Measurements from ENCODE around the gene ANKRD34A. TPM values are rescaled to one million over a fixed set of nuclear protein-coding genes. Genes with fewer than 3 reads are reported as not detected.
A peak's percentile ranks its signal among the peaks of the same experiment; 100 is the strongest.

The ANKRD34A gene
- total RNA-seq, 2 donors from 2014 or later, result 1.5 to 3.4 TPM

- peak; percentile 87 for DNase-seq (ENCODE audit: low spot score)
- Histone ChIP-seq H3K9me3 (no peaks in the 10 kb centered on the region), H3K27me3 (no peaks in the 10 kb centered on the region), H3K4me1 (peaks cover 0 to 55% of the 10 kb centered on the region in 2 donors), H3K36me3 (no peaks in the 10 kb centered on the region), H3K4me3 (peak overlapping the region in 1 of 2 donors; percentile 12), H3K27ac (peak overlapping the region; percentile 96 to 98)
- TF ChIP-seq CTCF (IDR thresholded peaks at IDR 0.05), result peak; percentile 78 to 88
Observed at GRCh38 chr1:145977486-145978470, 13.4 kb upstream of the ANKRD34A start.

GRCh38 chr1:145977016-145977415 lies 12.6 kb upstream of the ANKRD34A start:
- H3K27me3 ChIP-seq, result no peaks in the 10 kb centered on the region
- H3K9me3 ChIP-seq, result no peaks in the 10 kb centered on the region
- H3K4me3 ChIP-seq, result no peak overlapping the region
- DNase-seq (ENCODE audit: low spot score), result peak; percentile 54
- H3K27ac ChIP-seq, result peak overlapping the region; percentile 96 to 98
- no peaks in the 10 kb centered on the region for H3K36me3 ChIP-seq
- TF ChIP-seq CTCF (IDR thresholded peaks at IDR 0.05), result no peak
- peaks cover 0 to 47% of the 10 kb centered on the region in 2 donors for H3K4me1 ChIP-seq

GRCh38 chr1:145975216-145975615 lies 10.8 kb upstream of the ANKRD34A start:
- peak; percentile 4 for DNase-seq (ENCODE audit: low spot score)
- no peak overlapping the region for H3K27ac ChIP-seq
- H3K4me1 ChIP-seq, result peaks cover 0 to 29% of the 10 kb centered on the region in 2 donors
- no peak overlapping the region for H3K4me3 ChIP-seq
- TF ChIP-seq CTCF (IDR thresholded peaks at IDR 0.05), result no peak
- no peaks in the 10 kb centered on the region for H3K27me3 ChIP-seq
- no peaks in the 10 kb centered on the region for H3K9me3 ChIP-seq
- no peaks in the 10 kb centered on the region for H3K36me3 ChIP-seq

GRCh38 chr1:145974721-145975120 lies 10.3 kb upstream of the ANKRD34A start:
- Histone ChIP-seq H3K4me3 (no peak overlapping the region), H3K9me3 (no peaks in the 10 kb centered on the region), H3K27ac (no peak overlapping the region), H3K27me3 (no peaks in the 10 kb centered on the region), H3K4me1 (peaks cover 0 to 24% of the 10 kb centered on the region in 2 donors), H3K36me3 (no peaks in the 10 kb centered on the region)
- DNase-seq (ENCODE audit: low spot score), result no peak
- no peak for TF ChIP-seq CTCF (IDR thresholded peaks at IDR 0.05)

- no peak for TF ChIP-seq CTCF (IDR thresholded peaks at IDR 0.05)
- no peak for DNase-seq (ENCODE audit: low spot score)
- H3K9me3 ChIP-seq, result no peaks in the 10 kb centered on the region
- H3K4me3 ChIP-seq, result no peak overlapping the region
- no peaks in the 10 kb centered on the region for H3K27me3 ChIP-seq
- peaks cover 0 to 5% of the 10 kb centered on the region in 2 donors for H3K4me1 ChIP-seq
- no peaks in the 10 kb centered on the region for H3K36me3 ChIP-seq
- no peak overlapping the region for H3K27ac ChIP-seq
Observed at GRCh38 chr1:145972580-145972979, 8.2 kb upstream of the ANKRD34A start.

Measured in right atrium auricular region (tissue), 2 donors.